ENCODE results near the gene CARD11.
"Not testable (repeated sequence)": the region's sequence is repeated elsewhere in the genome, so short reads cannot be mapped to it uniquely, and the experiment has no call there.

Gene CARD11

DNA sequence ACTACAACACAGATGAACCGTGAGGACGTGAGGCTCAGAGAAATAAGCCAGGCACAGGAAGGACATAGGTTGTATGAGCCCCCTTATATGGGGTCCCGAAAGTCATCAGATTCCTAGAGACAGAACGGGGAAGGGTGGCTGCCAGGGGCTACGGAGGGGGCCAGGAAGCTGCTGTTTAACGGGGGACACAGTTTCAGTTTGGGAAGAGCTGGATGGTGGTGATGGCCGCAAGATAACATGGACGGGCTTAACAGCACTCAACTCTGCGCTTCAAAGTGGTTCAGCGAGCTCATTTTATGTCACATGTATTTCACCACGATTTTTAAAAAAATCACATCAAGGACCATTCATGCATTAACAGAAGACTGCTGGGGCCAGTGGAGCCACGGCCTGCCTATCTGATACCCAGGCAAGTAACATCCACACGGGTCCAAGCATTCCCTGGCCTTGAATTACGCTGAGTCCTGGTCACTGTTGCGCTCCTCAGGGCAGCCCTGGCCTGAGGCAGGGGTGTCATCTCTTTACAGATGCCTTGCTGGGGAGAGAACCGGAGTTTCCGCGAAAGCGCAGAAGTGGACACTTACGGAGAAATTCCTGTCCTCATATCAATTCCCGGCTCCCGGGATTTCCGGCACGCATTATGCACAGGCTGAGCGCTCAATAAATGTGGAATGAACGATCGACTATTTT is 1.5 kb downstream of the CARD11 start:
- H3K4me3 ChIP-seq (ENCODE audit: low read depth, low read length) = no peak overlapping the region
- DNase-seq (ENCODE audit: low read depth) = no peak
- TF ChIP-seq, protein P1, sequence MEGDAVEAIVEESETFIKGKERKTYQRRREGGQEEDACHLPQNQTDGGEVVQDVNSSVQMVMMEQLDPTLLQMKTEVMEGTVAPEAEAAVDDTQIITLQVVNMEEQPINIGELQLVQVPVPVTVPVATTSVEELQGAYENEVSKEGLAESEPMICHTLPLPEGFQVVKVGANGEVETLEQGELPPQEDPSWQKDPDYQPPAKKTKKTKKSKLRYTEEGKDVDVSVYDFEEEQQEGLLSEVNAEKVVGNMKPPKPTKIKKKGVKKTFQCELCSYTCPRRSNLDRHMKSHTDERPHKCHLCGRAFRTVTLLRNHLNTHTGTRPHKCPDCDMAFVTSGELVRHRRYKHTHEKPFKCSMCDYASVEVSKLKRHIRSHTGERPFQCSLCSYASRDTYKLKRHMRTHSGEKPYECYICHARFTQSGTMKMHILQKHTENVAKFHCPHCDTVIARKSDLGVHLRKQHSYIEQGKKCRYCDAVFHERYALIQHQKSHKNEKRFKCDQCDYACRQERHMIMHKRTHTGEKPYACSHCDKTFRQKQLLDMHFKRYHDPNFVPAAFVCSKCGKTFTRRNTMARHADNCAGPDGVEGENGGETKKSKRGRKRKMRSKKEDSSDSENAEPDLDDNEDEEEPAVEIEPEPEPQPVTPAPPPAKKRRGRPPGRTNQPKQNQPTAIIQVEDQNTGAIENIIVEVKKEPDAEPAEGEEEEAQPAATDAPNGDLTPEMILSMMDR (IDR thresholded peaks at IDR 0.05; ENCODE audit: low read depth, low read length) = no peak
- no peak for TF ChIP-seq POLR2A (IDR thresholded peaks at IDR 0.05; ENCODE audit: extremely low read depth, insufficient read length)
- no peak for TF ChIP-seq MYC (IDR thresholded peaks at IDR 0.05; ENCODE audit: low read depth, low read length)
- TF ChIP-seq, protein P2, sequence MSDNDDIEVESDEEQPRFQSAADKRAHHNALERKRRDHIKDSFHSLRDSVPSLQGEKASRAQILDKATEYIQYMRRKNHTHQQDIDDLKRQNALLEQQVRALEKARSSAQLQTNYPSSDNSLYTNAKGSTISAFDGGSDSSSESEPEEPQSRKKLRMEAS (IDR thresholded peaks at IDR 0.05; ENCODE audit: low read depth, low read length) = no peak

DNA sequence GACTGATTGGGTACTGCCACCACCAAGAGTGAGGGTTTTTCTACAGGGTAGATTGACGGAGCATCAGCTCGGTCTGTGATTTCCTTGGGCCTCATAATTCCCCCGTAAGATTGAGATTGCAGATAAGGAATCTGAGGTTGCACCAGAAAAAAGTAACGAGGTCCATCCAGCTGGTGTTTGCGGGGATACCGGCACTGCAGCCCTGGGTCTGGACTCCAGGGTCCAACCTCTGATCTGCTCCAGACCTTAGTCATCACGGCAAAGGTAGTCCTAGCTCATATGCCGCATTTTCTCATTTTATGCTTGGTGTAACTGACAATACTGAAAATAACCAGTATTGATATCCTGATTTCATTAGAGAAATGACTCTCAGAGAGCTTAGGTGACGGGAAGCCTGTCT is 3.9 kb downstream of the CARD11 start:
- no peak for TF ChIP-seq MYC (IDR thresholded peaks at IDR 0.05; ENCODE audit: low read depth, low read length)
- TF ChIP-seq, protein P1 (IDR thresholded peaks at IDR 0.05; ENCODE audit: low read depth, low read length) = no peak
- TF ChIP-seq, protein P2 (IDR thresholded peaks at IDR 0.05; ENCODE audit: low read depth, low read length) = no peak
- no peak for TF ChIP-seq POLR2A (IDR thresholded peaks at IDR 0.05; ENCODE audit: extremely low read depth, insufficient read length)
- H3K4me3 ChIP-seq (ENCODE audit: low read depth, low read length) = no peak overlapping the region
- no peak for DNase-seq (ENCODE audit: low read depth)

DNA sequence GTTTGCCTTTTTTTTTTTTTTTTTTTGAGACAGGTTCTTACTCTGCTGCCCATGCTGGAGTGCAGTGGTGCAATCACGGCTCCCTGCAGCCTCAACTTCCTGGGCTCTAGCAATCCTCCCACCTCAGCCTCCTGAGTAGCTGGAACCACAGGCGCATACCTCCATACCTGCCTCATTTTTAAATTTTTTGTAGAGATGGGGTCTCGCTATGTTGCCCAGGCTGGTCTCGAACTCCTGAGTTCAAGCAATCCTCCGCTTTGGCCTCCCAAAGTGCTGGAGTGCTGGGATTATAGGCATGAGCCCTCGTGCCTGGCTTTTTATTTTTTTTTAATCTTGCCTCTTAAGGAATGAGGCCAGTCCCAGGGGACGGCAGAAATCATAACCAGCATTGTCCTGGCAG is 5.7 kb downstream of the CARD11 start:
- DNase-seq (ENCODE audit: low read depth); H3K4me3 ChIP-seq (ENCODE audit: low read depth, low read length): not testable (repeated sequence)

DNA sequence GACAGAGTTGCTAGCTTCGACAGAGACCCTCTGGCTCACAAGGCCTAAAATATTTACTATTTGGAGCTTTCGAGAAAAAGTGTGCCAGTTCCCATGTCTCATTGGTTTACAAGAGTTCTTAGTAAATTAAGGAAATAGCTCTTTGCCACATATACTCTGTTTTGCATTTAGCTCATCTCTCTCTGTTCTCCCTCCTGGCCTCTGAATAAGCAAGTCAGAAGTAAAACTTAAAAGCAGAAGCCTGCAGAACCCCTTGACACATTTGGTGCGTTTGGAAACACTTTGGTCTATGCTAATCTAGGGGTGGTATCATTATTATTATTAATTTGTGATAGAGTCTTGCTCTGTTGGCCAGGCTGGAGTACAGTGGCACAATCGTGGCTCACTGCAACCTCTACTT is 6.4 kb downstream of the CARD11 start:
- H3K4me3 ChIP-seq (ENCODE audit: low read depth, low read length) = no peak overlapping the region
- no peak for DNase-seq (ENCODE audit: low read depth)
- TF ChIP-seq, protein P1 (IDR thresholded peaks at IDR 0.05; ENCODE audit: low read depth, low read length) = no peak
- TF ChIP-seq, protein P2 (IDR thresholded peaks at IDR 0.05; ENCODE audit: low read depth, low read length) = no peak
- no peak for TF ChIP-seq MYC (IDR thresholded peaks at IDR 0.05; ENCODE audit: low read depth, low read length)
- TF ChIP-seq POLR2A (IDR thresholded peaks at IDR 0.05; ENCODE audit: extremely low read depth, insufficient read length) = no peak

DNA sequence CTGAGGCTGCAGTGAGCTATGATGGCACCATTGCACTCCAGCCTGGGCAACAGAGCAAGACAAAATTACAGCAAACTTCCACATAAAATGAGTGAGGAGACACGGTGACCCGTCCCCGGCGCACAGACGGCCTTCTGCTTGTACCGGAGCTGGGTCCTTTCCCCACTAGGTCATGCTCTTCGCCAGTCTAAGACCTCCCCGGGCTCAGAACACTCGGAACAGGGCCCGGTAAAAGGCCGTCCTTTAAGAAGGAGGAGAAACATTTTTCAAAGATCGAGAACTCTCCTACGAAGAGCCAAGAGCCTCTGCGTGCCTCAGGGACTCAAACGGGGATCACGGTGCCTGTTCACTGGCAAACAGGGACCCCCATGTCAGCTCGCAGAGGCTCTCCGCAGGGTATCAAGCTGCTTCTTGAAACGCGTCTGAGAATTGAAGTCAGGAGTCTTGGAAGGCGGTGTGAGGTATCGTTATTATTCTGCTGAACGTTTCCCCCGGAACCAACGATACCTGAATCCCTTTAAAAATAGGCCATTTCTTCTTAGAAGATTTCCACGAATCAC is 9.0 kb downstream of the CARD11 start:
- TF ChIP-seq MYC (IDR thresholded peaks at IDR 0.05; ENCODE audit: low read depth, low read length) (no peak), POLR2A (IDR thresholded peaks at IDR 0.05; ENCODE audit: extremely low read depth, insufficient read length) (no peak)
- TF ChIP-seq, protein P2 (IDR thresholded peaks at IDR 0.05; ENCODE audit: low read depth, low read length) = no peak
- TF ChIP-seq, protein P1 (IDR thresholded peaks at IDR 0.05; ENCODE audit: low read depth, low read length) = no peak
- H3K4me3 ChIP-seq (ENCODE audit: low read depth, low read length) = no peak overlapping the region
- DNase-seq (ENCODE audit: low read depth) = no peak

DNA sequence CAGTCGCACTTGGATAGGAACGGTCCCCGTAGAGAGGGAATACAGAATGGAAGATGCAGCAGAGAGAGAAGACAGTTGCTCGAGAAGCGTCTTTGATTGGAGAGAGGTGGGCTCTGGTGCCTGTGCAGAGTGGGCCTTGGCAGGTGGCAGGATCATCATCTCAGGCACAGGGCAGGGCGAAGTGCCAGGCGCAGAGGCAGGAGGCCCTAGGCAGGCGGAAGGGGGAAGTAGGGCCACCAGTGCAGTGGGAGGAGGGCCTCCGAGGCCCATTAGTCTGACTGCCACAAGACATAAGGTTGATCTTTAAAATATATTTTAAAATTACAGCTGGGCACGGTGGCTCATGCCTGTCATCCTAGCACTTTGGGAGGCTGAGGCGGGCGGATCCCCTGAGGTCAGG is 10.1 kb downstream of the CARD11 start:
- no peak for DNase-seq (ENCODE audit: low read depth)
- no peak overlapping the region for H3K4me3 ChIP-seq (ENCODE audit: low read depth, low read length)
- TF ChIP-seq, protein P2 (IDR thresholded peaks at IDR 0.05; ENCODE audit: low read depth, low read length) = no peak
- no peak for TF ChIP-seq POLR2A (IDR thresholded peaks at IDR 0.05; ENCODE audit: extremely low read depth, insufficient read length)
- TF ChIP-seq, protein P1 (IDR thresholded peaks at IDR 0.05; ENCODE audit: low read depth, low read length) = no peak
- TF ChIP-seq MYC (IDR thresholded peaks at IDR 0.05; ENCODE audit: low read depth, low read length) = no peak
